Cardiac septum (tissue), 1 donor: Measurements from ENCODE around the gene CCDC146. TPM values are rescaled to one million over a fixed set of nuclear protein-coding genes. Genes with fewer than 3 reads are reported as not detected.
"Not testable (repeated sequence)": the region's sequence is repeated elsewhere in the genome, so short reads cannot be mapped to it uniquely, and the experiment has no call there.

Source experiments
- DNase-seq: peaks from one replicate; pipeline ENCODE4 v3.0.0-alpha.2; 2020; ENCODE audit warnings: low spot score
- intact Hi-C: fragments of 100-400 bp; cut with DNase I; formaldehyde crosslinking; loops from one replicate; pipeline ENCODE4 v1.14.0; 2022
- total RNA-seq: library from RNA; stranded (reverse); fragmentation: NEBNext Ultra II Directional; extraction: Animal tissue kit (Norgen Biotek cat#: 25700); gene quantifications from one replicate; pipeline ENCODE4 v1.2.1, GENCODE V29; 2021
- donor health status: DM: no; HTN: no; CAD: no.

The CCDC146 gene
- total RNA-seq, 1 donor from 2014 or later: 4.3 TPM

- DNase-seq: no peak
- intact Hi-C loops: no loop called here
Measured at GRCh38 chr7:77313876-77314480, 191.6 kb downstream of the CCDC146 start.

DNA sequence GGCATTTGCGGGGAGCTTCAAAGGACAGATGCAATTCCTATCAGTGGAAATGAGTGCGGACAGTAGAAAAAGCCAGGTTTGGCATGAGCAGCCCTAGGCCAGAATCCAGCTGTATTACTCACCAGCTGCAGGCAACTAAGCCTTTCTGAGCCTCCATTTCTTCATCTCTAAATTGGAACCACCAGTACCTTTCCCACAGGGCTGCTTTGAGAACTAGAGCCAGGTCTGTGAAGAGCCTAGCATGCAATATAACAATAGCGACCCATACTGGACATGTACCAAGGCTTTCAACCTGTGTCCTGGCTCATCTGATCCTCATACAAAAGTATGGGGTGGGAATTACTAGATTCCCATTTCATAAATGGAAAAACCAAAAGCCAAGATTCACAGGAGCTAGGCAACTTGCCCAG is 192.8 kb downstream of the CCDC146 start:
- no peak for DNase-seq
- intact Hi-C loops: no loop called here

DNA sequence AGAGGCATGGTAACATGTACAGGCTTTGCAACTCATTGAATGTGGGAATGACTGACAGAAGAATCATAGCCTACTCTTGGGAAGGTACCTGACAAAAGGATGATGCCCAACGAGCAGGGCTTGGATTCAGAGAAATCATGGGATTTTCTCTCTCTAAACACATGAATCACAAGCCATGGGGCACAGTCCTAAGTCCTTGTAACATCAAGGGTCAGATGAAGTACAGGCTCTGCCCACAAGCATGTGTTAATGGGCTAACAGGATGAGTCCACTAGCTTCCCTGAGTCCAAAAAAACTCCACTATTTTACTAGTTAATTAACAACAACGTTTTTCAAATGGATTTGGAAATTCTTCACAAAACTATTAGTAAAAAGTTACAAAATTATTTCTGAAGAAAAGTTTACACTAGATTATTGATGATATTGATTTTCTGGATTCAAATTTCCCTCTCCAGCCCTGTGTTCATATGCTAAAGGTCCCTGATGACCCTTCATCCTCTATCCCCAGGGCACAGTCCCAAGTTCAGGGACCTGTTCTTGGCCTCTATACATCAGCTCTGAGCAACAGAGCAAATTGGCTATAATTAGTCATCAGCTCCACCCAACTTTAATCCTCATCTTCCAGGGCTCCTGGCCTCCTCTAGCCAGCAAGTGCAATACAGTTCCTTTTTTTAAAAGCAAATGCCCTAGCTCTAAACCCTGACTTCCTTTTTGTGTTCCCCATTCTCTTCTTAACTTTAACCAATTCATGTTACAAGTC is 194.0 kb downstream of the CCDC146 start:
- intact Hi-C loops: no loop called here
- no peak for DNase-seq

DNA sequence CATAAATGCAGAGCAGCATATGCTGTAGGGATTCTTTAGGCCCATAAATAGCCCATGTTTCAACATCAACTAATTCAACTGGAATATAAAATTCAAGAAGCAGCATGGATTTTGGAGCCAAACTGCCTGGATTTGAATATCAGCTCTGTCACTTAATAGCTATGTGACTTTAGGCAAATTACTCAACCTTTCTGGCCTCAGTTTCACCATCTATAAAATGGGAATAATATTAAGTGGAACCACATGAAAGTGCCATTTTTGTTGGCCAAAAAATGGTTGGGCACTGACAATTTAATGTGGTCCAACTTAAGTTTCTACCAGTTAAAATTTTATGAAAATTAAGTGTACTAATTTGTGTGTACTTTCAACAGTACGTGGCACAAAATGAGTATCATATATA is 195.6 kb downstream of the CCDC146 start:
- intact Hi-C loops: no loop called here
- DNase-seq: no peak

GRCh38 chr7:77320137-77320536 is 197.7 kb downstream of the CCDC146 start:
- intact Hi-C loops: no loop called here
- DNase-seq: no peak

DNA sequence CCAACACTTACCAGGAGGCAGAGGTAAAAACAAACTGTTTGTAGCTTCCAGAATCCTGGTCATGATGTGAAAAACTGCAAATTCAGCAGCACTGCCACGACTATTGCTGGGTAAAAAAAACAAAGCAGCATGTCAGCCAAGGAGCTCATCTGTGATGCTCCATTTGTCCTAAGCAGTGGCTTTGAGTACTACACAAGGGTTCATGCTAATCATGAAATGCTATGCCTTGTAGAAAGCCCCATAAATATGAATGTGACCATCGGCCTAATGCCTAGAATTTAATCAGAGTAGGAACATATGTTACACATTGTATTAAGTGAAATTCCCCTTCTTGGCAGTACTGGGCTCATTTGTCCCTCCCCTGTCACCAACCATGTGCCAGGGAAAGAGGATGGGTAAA is 198.3 kb downstream of the CCDC146 start:
- intact Hi-C loops: no loop called here
- no peak for DNase-seq

DNA sequence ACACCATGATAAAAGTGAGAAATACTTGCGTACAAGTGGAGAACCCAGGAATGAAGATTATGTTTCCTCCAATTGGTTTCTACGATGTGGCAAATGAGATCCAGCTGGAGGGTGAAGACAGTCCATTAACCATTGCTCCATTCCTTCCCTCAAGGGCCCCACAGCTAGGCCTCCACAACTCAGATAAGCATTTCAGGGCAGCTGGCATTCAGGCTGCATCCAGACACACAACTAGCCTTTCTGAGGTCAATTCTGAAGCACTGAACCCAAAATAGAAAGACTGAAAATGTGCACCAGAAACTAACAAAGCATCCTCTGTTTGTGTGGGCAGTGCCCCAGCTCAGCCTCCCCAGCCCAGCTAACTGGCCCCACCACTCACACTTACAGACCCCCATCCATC is 198.9 kb downstream of the CCDC146 start:
- no peak for DNase-seq
- intact Hi-C loops: no loop called here

GRCh38 chr7:77326131-77326530 is 203.7 kb downstream of the CCDC146 start:
- no peak for DNase-seq
- intact Hi-C loops: no loop called here

GRCh38 chr7:77327067-77327931 is 204.9 kb downstream of the CCDC146 start:
- DNase-seq: no peak
- intact Hi-C loops: no loop called here

- intact Hi-C loops: no loop called here
- no peak for DNase-seq
Measured at GRCh38 chr7:77327932-77328628, 205.7 kb downstream of the CCDC146 start.

DNA sequence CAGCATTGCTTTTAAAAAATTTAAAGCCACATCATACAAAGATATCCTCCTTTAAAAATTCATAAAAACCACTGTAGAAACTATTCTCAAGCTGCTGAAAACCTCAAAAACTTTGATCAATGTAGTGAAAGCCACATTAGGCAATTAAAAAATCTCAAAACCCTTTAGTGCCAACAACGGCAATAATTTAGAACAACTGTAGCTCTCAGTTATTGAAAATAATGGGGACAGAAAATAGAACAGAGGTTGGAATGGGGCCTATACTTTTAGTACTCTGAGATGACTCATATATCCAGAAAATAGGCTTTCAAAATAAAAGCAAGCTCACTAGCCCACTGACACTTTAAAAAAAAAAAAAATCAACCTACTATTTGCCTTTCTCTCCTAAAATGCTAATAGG is 206.3 kb downstream of the CCDC146 start:
- intact Hi-C loops: no loop called here
- no peak for DNase-seq

GRCh38 chr7:77329466-77330168 is 207.2 kb downstream of the CCDC146 start:
- DNase-seq: no peak
- intact Hi-C loops: loop anchor here (5.0 kb wide), 2 partner anchors 82 to 202 kb away; no protein-coding TSS in a partner anchor

DNA sequence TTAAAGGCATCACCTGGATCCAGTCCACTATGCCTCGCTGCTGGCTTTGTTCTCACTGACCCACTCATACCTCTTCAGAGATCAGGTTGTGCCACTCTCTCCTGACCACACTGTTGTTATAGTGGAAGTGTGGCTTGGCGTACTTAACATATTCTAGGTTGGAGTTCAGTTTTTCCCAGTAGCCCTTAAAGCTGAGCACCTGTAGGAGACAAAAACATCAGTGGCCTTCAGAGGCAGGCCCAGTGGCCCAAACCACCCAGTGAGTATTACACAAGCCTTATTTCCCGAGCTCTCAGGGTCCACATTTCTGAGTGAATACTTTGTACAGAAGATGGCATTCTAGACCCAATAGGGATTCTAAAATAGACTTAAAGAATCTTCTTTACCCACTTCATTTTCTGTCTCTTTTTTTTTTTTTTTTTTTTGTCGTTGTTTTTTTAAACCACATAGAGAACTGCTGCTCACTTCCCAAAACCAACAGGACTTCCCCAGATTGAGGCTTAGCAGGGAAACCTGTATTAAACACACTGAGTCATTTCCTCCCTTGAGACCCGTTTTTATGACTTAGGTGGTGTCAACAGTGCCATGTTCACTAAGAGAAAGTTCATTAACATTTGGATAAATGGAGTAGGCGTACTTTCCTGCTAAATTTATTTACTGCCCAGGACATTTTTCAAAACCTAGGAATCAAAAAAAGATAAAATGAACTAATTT is 207.9 kb downstream of the CCDC146 start:
- intact Hi-C loops: loop anchor here (5.0 kb wide), 2 partner anchors 83 to 203 kb away; no protein-coding TSS in a partner anchor
- DNase-seq: no peak

DNA sequence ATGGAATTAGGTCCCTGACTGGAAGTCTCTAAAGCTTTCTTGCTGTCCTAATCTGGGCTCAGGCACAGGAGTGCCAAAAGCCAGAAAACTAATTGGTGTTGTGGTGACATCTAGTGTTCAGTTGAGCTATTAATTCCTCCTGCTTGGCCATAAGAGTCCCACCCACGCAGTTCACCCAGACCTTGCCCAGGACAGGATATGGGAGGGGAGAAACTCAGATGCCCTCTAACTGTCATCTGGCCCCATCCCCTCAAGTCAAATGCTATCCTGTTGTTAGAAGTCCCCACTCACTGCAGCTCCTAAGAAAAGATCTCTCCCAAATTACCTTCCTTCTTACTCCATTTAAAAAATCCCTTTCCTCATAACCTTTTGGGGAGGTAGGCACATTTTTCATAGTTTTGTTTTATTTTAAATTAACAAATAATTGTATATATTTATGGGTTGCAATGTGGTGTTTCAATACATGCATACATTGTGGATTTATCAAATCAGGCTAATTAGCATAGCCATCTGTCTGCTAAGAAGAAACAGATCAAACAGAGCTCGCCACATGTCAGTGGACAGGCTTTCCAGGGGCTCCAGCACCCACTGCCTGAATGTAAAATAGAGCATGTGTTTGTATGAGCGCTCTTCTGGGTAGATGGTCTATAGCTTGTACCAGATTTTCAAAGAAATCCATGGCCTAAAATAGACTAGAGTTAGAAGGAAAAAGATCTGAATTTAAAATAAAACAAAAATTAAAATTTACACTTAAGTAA is 209.7 kb downstream of the CCDC146 start:
- intact Hi-C loops: loop anchor here (5.0 kb wide), 2 partner anchors 85 to 205 kb away; no protein-coding TSS in a partner anchor
- DNase-seq: no peak

GRCh38 chr7:77334039-77334438 is 211.6 kb downstream of the CCDC146 start:
- DNase-seq: not testable (repeated sequence)
- intact Hi-C loops: loop anchor here (5.0 kb wide), 2 partner anchors 87 to 207 kb away; no protein-coding TSS in a partner anchor

DNA sequence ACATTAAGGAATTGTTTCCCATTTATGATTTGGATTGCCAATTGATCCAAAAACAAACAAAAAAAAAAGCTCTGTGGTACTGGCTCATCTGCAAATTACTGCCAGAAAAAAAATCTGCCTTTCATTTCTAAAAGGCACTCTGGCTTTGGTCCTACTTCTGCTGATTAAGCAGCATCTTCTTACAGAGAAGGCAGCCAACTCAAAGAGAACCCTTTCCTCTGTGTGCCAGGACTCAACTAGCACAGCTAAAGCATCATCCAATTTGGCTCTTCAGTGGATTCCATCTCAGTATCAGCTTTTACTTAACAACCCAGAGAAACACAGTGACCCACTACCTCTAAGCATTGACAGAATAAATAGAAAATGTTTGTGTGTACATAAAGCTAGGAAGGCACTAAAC is 213.2 kb downstream of the CCDC146 start:
- DNase-seq: no peak
- intact Hi-C loops: no loop called here

GRCh38 chr7:77337456-77337990 is 215.1 kb downstream of the CCDC146 start:
- intact Hi-C loops: no loop called here
- DNase-seq: no peak
